GF-D8 (cell line): ENCODE results near the gene CNTN5.

ENCODE experiments used
- DNase-seq: peaks from one replicate; lab custom pipeline; 2025; lab: John Stamatoyannopoulos, UW

Gene CNTN5

GRCh38 chr11:99406345-99406744 is 385.6 kb downstream of the CNTN5 start:
- no peak for DNase-seq

GRCh38 chr11:99410636-99411035 is 389.9 kb downstream of the CNTN5 start:
- no peak for DNase-seq

- no peak for DNase-seq
Observed at GRCh38 chr11:99418927-99419720, 398.4 kb downstream of the CNTN5 start.

- DNase-seq: no peak
Observed at GRCh38 chr11:99419991-99420390, 399.2 kb downstream of the CNTN5 start.

- DNase-seq: no peak
Observed at GRCh38 chr11:99422581-99423427, 402.1 kb downstream of the CNTN5 start.

GRCh38 chr11:99423428-99423983 is 402.8 kb downstream of the CNTN5 start:
- no peak for DNase-seq

GRCh38 chr11:99424313-99425084 is 403.8 kb downstream of the CNTN5 start:
- DNase-seq: no peak

GRCh38 chr11:99425596-99425995 is 404.8 kb downstream of the CNTN5 start:
- no peak for DNase-seq

- no peak for DNase-seq
Observed at GRCh38 chr11:99432677-99433076, 411.9 kb downstream of the CNTN5 start.

GRCh38 chr11:99443276-99443675 is 422.5 kb downstream of the CNTN5 start:
- DNase-seq: no peak

- no peak for DNase-seq
Observed at GRCh38 chr11:99446400-99446799, 425.7 kb downstream of the CNTN5 start.

- DNase-seq: no peak
Observed at GRCh38 chr11:99449345-99449744, 428.6 kb downstream of the CNTN5 start.

GRCh38 chr11:99452075-99452474 is 431.3 kb downstream of the CNTN5 start:
- DNase-seq: no peak

GRCh38 chr11:99461913-99462312 is 441.2 kb downstream of the CNTN5 start:
- DNase-seq: no peak

GRCh38 chr11:99464985-99465384 is 444.2 kb downstream of the CNTN5 start:
- DNase-seq: no peak

GRCh38 chr11:99489581-99489980 is 468.8 kb downstream of the CNTN5 start:
- no peak for DNase-seq

- no peak for DNase-seq
Observed at GRCh38 chr11:99494065-99494464, 473.3 kb downstream of the CNTN5 start.

- DNase-seq: no peak
Observed at GRCh38 chr11:99501655-99502054, 480.9 kb downstream of the CNTN5 start.

GRCh38 chr11:99505316-99505715 is 484.6 kb downstream of the CNTN5 start:
- DNase-seq: no peak

GRCh38 chr11:99505831-99506230 is 485.1 kb downstream of the CNTN5 start:
- DNase-seq: no peak

- no peak for DNase-seq
Observed at GRCh38 chr11:99509863-99510262, 489.1 kb downstream of the CNTN5 start.

- no peak for DNase-seq
Observed at GRCh38 chr11:99513368-99513767, 492.6 kb downstream of the CNTN5 start.
